22Rv1 (cell line): ENCODE results near the gene PPP1CA.

Experiments
- CTCF ChIP-seq: fragments of 450-650 bp; IDR thresholded peaks from 2 replicates; pipeline ENCODE4 v1.5.1; 2017; ENCODE audit warnings: mild to moderate bottlenecking
- ZFX ChIP-seq: fragments of 450-650 bp; IDR thresholded peaks from 2 replicates; pipeline ENCODE4 v1.6.1; 2017; ENCODE audit warnings: antibody characterized with exemption, borderline replicate concordance

DNA sequence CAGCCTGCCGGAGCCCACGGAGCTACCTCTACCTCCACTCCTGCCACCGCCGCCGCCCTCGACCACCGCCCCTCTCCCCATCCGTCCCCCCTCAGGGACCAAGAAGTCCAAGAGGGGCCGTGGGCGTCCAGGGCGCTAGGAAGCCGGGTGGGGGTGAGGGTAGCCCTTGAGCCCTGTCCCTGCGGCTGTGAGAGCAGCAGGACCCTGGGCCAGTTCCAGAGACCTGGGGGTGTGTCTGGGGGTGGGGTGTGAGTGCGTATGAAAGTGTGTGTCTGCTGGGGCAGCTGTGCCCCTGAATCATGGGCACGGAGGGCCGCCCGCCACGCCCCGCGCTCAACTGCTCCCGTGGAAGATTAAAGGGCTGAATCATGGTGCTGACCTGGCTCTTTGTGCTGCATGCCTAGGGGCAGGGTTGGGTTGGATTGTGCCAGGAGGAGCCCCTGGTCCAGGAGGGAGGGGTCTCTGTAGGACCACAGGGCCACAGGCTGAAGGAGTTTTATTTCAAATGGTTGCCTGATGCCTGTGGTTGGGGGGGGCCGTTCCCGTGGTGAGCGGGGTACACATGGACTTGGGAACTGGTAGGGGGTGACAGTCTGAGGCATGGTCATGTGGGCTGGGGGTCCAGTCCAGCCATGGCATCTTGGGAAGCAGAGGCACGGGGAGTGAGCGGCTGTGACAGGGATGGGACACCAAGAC is 33.5 kb upstream of the PPP1CA start:
- no peak for TF ChIP-seq CTCF
- TF ChIP-seq ZFX = no peak
